ENCODE measurements around the gene MYOZ3.
A peak's percentile ranks its signal among the peaks of the same experiment; 100 is the strongest.

MYOZ3 gene, protein sequence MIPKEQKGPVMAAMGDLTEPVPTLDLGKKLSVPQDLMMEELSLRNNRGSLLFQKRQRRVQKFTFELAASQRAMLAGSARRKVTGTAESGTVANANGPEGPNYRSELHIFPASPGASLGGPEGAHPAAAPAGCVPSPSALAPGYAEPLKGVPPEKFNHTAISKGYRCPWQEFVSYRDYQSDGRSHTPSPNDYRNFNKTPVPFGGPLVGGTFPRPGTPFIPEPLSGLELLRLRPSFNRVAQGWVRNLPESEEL

DNA sequence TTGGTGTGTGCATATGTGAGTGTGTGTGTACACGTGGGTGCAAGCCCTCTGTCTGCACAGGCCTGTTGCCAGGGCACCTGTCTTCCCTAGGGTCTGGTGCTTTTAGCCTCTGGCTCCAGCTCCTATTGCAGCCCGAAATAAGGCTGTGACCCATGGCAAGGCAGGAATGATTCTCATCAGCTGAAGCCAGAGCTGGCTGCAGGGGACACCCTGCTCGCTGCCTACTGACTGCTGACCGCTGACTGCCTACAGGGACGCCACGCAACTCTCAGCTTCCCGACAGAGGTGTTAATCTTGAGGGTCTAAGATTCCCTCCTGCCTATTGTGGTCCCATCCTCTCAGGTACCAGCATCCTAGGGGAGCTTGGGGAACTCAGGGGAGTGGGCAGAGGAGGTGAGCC is at the start of gene MYOZ3:
TSS of gene MYOZ3 (plus strand) at position 166 of the 400 bp plus-strand sequence. CDS start 1,691 bp downstream, outside the sequence.
- DNase-seq (ENCODE audit: low spot score), result no peak

DNA sequence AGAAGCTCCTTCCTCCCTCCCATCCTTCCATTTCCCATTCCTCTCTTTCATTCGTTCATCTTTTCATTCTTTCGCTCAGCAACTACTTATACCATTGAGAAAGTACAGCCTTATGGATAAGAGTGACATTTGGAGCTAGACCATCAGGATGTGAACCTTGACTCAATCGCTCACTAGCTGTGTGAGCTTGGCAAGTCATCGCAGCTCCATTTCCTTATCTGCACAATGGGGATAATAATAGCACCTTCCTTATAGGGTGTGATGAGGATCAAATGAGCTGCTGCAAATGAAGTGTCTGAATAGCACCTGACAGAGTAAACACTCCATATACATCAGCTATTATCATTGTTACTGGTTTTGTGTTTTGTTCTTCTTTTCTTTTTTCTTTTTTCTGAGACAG is 48.6 kb upstream of the MYOZ3 start:
- no peak for DNase-seq (ENCODE audit: low spot score)

DNA sequence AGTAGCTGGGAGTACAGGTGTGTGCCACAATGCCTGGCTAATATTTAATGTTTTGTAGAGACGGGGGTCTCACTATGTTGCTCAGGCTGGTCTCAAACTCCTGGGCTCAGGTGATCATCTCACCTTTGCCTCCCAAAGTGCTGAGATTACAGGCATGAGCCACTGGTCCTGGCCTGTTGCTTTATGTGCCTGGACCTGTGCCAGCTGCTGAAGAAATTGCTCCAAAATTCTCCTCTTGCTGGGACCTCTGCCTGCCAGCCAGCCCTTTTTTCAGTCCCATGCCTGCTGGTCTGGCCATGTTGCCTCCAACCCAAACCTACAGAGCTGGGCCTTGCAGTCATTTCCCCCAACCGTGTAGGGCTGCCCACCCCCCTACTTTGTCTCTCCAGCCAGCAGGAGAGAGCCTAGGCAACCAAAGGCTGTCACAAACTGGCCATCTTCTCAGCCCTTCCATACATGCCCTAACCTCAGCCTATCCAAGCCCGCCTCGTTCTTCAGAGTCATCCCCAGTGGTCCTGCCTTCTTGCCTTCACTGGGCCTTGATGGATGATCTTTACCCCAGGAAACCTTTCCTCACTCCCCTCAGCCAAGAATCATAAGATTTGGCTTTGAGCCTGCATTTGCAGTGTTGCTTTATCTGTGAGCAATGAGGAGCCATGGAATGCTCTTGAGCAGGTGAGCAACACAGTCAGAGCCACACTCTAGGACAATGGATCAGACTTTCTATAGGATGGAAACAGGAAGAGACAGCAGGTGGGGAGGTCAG is 48.0 kb upstream of the MYOZ3 start:
- no peak for DNase-seq (ENCODE audit: low spot score)

DNA sequence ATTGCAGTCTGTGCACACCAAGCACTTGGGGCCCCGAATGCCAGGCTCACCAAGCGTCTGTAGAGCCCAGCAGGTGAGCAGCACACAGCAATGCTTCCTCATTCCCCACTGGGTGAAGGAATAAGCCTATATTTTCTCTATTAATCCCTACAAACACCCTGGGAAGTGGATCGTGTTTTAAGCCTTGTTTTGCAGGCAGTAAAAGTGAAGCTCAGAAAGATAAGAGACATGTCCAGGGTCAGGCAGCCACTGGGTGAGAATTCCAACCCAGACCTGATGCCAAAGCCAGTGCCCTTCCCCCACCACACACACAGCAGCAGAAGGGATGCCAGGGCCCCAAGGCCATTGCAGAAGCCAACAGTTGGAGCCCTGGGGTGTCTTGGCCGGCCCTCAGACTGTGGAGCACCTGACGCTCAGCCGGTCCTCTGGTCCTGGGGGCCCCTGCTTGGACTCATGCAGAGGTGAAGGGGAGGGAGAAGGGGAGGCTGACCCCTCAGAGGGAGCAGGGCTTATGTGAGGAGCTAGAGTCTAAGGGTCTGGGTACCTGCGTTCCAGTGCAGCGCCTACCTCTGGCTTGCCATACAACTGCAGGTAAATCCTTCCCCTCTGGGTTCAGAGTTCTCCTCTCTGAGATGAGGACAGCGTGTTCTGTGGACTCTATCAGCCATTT is 46.9 kb upstream of the MYOZ3 start:
- peak; percentile 67 for DNase-seq (ENCODE audit: low spot score)

DNA sequence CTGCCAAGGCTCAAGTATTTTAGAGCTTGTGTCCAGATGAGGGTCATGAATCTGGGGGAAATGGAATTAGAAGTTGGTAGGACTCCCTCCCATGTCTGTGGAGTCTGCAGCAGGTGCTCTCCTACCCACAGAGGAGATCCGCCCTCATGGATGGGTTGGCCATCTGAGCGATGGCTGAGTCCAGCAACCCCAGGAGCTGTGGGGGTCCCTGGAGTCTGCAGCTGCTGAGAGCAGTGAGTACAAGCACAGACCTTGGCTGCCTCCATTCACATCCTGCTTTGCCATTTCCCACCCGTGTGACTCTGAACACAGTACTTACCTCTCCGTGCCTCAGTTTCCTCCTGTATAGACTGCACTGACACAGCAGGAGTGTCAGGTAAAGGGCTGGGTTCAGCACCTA is 46.4 kb upstream of the MYOZ3 start:
- no peak for DNase-seq (ENCODE audit: low spot score)

DNA sequence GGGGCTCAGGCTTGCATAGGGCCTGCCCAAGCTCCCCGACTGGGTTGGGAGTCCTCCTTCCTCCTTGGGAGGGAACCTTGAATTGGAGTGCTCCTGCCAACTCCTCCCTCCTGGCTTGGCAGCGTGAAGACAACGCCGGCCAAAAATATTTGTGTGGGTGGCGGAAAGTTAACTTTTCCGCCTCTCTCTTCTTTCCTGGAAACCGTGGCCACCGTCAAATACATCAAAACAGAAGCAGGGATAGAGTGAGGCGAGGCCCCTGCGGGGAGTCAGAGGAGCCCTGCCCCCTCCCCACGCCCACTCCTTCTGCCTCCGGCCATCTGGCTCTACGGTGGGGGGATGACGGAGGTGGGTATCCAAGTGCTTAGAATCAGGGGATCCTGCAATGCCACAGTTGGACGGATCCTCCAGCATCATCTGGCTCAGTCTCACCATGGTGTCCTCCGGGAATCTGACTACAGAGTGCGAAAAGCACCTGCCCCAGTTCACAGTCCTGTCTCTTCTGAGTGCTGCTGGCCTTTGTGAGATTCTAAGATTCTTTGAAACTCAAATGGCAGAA is 45.8 kb upstream of the MYOZ3 start:
- DNase-seq (ENCODE audit: low spot score), result no peak

DNA sequence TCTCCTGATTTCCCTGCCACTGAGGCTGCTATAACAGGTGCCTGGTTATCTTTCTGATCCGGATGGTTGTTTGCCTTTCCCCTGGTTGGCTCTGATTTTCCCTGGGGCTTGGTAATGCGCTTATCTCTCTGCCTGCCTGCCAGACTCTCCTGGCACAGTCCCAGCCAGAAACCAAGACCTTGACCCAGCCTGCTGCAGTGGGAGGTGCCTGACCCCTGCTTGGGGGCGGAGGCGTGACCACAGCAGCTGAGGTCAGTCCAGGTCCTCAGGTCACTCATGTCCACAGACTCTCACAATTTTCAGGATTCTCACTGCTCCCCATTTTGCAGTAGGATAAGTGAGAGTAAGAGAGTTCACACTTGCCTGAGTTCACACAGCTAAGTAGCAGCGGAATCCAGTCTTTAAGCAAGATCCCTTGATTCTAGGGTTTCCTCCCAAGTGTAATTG is 45.0 kb upstream of the MYOZ3 start:
- no peak for DNase-seq (ENCODE audit: low spot score)

DNA sequence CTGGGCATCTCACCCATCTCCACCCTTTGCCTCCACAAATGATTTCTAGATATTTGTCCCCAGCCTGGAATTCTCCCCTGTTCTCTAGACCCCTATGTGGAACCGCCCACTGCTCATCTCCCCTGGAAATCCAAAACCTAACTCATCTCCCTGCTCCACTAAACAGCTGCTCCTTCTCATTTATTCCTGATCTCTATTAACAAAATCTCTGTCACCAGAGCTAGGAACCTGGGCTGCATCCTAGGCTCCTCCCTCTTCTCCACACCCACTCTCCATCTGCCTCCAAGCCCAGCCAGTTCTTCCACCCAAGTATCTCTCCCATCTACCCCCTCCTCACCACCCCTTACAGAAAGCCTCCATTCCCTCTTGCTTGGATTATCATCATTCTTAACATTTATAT is 44.5 kb upstream of the MYOZ3 start:
- no peak for DNase-seq (ENCODE audit: low spot score)

DNA sequence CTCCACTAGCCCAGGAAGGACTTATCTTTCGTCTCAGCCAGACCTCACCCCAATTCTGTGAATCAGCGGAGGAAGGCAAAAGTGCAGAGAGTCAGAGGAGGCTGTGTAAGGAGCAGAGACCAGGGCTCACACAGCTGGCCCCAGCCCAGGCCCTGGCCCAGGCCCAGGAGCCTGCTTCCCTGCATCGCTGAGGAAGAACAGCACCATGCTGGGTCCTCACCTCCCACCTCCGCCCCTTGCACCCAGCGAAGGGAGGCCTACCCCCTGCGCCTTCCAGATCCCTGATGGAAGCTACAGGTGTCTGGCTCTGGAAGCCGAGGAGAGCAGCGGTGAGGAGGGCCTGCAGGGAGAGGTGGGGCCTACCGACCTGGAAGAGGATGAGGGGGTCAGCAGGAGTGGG is 42.9 kb upstream of the MYOZ3 start:
- DNase-seq (ENCODE audit: low spot score), result no peak

DNA sequence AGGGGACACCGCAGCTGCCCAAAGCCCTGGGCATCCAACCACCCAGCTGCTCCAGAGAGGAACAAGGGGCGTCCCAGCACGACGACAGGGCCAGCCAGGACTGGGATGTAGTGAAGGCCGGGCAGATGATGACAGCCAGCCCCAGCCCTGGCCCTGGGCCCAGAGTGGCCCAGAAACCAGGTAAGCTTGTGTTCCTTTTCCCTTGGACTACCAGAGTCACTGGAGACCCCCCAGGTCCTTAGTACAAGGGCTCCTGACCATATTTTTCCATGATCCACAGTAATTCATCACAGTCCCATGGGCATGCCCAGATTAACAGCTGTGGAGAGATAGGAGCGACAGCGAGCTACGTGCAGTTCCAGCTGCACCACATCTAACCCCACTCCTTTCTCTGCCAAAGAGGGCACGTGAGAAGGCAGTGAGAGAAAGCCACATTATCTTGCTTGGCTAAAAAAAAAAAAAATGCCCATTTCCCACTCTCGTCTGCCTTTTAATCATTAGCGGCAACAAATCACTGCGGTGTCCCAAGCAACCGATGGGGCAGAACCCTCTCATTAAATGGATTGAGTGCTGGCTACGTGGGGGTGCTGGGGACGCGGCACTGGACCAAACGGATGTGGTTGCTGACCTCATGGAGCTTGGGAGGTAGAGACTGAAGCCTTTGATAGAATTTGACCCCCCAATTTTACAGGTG is 42.3 kb upstream of the MYOZ3 start:
- DNase-seq (ENCODE audit: low spot score), result no peak

DNA sequence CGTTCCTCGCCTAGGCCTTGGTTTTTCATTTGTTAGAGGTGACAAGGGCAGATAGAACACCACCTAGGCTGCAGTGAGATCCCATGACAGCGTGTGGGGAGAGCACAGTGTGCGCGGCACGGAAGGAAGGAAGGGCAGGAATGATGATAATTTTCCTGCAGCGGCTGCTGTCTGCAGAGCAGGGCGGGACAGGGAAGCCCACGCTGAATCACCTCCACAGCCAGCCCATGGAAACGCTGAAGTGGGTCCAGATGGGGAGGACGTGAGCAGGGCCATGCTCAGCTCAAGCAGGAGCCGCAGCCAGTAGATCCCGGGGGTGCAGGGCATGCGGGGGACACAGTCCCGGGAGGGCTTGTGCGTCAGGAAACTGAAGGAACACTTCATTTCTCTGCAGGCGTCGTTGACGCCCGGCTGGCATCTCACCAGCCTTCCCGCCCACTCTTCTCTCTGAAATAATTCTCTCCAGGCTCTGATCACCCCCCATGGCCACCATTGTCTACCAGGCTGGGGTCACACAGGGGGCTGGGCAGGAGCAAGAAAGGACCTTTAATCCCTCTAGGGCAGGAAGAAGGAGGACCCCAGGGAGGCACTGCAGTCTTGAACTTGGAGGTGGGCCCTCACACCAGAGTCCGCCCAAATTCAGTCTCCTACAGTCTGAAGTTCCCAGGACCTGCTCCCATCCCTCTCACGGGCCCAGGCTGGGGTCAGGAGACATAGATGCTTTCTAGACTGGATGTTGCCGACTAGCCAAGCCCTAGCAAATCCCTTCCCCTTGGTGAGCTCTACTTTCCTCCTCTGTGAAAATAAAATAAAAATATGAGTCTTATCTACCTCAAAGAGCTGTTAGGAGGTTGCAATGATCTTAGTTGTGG is 41.5 kb upstream of the MYOZ3 start:
- no peak for DNase-seq (ENCODE audit: low spot score)

DNA sequence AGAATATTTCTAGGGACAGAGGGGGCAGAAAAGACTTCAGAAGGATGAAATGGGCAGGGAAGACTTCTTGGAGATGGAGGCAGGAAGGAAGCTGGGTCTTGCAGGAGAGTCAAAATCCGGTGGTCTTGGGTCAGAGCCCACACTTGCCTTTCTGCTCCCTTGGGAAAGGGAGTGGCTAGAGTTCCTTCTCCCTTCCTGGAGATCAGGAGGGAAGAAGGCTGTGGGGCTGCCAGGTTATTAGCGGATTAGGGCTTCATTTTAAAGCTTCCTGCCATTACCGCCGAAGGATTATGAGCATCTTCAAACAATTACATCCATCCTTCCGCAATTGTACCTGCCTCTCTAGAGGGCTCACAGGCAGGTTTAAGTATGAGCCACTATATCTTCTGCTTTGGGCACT is 39.8 kb upstream of the MYOZ3 start:
- no peak for DNase-seq (ENCODE audit: low spot score)

DNA sequence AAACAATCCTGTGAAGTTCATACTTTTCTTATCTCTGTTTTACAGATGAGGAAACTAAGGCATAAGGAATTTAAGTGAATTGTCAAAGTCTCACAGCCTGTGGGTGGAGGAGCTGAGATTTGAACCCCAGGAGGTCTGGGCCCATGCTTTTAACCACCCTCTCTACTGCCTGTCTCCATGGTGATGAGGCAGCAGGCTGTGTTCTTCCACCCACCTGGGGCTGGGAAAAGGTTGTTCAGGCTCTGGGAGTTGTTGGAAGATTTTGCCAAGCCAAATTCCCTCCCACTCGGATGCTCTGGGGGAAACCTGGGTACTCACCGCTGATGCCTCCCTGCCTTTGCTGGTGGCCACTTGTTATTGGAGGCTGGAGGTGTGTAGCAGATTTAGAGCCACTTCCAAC is 38.9 kb upstream of the MYOZ3 start:
- no peak for DNase-seq (ENCODE audit: low spot score)

DNA sequence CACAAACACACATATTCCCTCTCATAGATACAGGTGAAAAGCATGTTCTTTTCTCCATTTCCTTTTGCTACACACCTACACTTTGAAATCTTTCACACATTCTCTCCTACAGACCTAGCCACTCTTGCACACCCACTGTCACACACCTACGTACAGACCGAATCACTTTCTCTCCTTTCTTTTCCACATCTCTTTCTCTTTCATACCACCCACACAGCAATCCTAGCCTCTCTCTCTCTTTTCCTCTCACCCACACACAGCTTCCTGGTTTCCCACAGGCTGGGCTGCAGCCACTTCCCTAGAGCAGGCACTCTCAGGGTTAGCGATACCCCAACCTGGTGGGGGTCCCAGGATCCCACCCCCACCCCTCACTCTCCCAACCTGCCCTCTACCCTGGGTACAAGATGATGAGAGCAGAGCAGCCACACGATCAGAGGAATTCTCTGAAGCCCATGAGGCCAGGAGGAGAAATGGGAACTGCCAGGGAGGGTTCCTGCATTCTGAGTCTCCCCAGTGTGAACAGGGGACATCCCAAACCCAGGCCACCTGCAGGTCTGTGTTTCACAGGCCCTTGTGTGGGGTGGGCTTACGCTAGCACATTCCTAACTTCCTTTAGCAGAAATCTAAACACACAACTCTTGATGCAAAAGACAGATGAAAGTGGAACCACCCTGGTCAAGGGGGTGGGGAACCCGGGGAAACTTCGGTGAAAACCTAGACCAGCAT is 37.7 kb upstream of the MYOZ3 start:
- DNase-seq (ENCODE audit: low spot score), result no peak

DNA sequence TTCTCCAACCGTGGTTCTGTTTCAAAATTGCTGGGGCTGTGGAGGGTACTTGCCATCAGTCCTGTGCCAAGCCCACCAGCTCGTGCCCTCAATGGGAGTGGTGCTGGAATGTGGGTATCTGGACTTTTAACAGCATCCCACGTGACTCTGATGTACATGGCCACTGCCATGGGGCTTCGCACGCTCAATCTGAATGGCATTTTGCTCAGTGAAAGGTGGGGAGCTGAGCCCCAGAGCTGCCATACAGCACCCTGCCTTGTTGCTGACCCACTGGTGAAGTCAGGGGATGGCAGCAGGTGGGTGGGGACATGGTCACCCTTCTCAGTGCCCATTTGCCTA is 37.2 kb upstream of the MYOZ3 start:
- DNase-seq (ENCODE audit: low spot score), result no peak

DNA sequence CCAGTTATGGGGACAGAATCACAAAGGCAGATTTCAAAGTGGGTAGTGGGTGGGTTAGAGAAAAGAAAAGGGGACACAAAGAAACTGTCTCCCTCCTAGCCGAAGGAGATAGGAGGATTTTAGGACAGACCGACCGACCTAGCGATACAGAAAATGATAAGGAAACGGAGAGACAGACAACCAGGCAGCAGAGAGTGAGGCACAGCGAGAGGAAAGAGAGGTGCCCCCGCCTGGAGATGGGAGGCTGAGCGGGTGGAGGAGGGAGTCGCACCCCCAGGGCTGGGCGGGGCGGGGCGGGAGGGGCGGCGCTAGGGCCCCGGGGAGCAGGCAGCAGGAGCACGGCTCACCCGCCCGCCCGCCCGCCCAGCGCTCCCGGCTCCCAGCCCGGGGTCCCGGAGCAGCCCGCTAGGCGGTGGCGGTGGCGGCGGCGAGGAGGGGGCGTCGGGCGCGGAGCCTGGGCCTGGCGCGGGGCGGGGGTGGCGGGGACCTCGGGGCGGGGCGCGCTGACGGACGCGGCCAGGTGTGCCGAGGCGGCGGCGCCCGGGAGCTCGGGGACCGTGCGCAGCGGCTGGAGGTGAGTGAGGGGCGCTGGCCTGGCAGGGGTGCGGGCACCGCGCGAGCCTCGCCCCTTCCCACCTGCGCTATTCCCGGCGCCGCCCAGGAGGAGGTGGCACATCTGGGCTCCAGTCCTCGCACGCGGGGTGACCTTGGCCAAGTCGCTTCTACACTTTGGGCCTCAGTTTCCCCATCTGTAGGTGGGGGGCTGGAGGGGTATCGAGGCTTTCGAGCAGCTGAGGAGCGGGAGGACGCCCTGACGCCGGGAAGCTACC is 36.5 kb upstream of the MYOZ3 start:
- DNase-seq (ENCODE audit: low spot score), result peak; percentile 95

DNA sequence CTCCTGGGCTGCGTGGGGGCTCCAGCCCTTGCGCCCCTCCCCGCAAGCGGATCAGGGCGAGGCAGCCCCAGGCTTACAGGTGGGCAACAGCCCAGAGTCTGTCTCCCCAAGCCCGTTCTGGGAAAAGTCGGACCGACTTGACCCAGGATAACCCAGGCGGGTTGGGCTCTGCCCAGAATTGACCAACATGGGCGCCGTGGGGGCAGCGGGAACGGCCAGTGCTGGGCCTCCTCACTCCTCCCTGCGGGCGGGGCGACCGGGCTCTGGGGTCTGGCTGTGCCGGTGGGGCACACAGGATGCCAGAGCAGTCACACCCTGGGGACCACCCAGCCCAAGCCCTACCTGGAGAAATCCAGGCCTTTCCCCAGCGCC is 35.9 kb upstream of the MYOZ3 start:
- no peak for DNase-seq (ENCODE audit: low spot score)

DNA sequence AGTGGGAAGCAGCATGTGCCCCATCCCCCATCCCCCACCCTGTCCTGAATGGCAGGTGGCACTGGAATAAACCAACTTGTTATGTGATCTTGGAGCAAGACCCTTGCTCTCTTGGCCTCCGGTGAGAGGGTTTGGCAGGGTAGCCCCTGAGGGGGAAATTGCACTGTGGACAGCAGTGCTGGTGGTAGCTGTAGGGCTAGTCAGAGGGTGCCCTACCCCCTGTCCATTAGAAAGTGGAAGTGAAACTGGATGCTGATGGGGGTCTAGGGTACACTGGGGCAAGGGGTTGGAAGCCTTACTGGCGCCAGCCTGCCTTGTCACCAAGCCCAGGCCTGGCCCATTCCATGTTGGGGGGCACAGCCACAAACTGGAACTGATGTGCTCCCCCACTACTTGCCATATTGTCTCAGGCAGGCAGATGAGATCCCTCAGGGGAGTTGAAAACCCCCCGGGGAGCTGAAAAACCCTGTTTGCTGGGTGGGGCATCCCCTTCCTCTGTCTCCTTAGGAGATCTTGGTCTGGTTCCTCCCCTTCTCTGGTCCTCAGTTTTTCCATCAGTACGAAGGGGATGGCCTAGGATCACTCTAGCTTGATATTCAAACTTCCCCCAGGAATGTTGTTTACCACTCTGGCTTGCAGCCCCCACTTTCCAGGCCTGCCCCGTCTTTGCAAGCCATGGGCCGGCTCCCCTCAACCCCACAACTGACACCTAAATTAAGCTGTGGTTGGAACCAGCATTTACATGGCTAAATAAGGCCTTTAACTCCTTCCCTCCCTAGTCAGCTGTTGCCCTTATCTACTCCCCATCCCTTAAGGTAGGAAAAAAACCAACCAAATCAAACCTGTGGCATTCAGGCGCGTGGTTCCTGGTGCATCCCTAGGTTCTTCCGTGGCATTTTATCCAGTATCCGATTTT is 35.0 kb upstream of the MYOZ3 start:
- DNase-seq (ENCODE audit: low spot score), result no peak

DNA sequence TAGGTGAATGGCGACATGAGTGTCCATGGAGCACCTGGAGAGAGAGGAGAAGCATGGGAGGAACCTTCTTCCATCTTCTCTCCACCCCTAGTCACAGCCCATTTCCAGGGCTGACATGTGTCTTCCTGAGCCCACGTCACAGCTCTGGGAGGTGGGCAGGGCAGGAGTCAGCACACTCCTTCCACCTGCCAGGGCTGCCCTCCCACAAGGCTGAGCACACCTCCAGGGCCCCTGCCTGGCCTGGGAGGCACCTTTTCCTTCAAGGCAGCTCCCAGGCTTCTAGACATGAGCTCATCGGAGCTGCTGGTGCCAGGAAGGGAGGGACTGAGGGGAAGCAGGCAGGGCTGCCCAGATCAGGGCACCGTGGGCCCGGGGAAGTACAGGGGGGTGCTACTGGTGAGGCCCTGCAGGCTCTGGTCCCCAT is 34.2 kb upstream of the MYOZ3 start:
- DNase-seq (ENCODE audit: low spot score), result peak; percentile 67
